Caco-2 (cell line): ENCODE measurements around the gene CEP192. TPM values are rescaled to one million over a fixed set of nuclear protein-coding genes. Genes with fewer than 3 reads are reported as not detected.

Source experiments
- BruUV-seq: library from RNA; stranded (reverse); fragments of 400-500 nt; replicated peaks from 2 replicates; lab custom pipeline; 2021; lab: Mats Ljungman, UMichigan
- CTCF ChIA-PET: fragments of 300-600 bp; sonication (Branson Sonifier 250); formaldehyde crosslinking; loops from one replicate; lab custom pipeline; 2022; ENCODE audit warnings: antibody characterized with exemption; lab: Charles Lee
- POLR2A ChIA-PET: fragments of 300-600 bp; sonication (Branson Sonifier 250); formaldehyde crosslinking; loops from one replicate; lab custom pipeline; 2022; ENCODE audit warnings: antibody characterized with exemption; lab: Charles Lee
- DNase-seq, 2 experiments: peaks; one replicate each; pipeline versions ENCODE4 v3.0.0 to v3.0.0-alpha.2; 2020 to 2022
- H3K27me3 ChIP-seq: replicated peaks from 2 replicates; pipeline ENCODE4 v1.6.0; 2011; ENCODE audit warnings: low read length; ENCODE audit not compliant: control insufficient read depth, insufficient read depth
- H3K36me3 ChIP-seq: 2 replicates; pipeline ENCODE4 v1.5.1; 2011; ENCODE audit warnings: low read length; ENCODE audit not compliant: control insufficient read depth, insufficient read depth
- H3K4me1 ChIP-seq: fragments of 250-450 bp; sonication (Bioruptor Pico); 2 replicates; pipeline ENCODE4 v1.5.1; 2020; ENCODE audit warnings: mild to moderate bottlenecking
- H3K4me3 ChIP-seq: 2 replicates; pipeline ENCODE4 v1.5.1; 2011; ENCODE audit warnings: low read depth, mild to moderate bottlenecking, control low read depth, low read length
- H3K9me3 ChIP-seq: fragments of 250-450 bp; sonication (Bioruptor Pico); 2 replicates; pipeline ENCODE4 v1.5.1; 2020; ENCODE audit warnings: mild to moderate bottlenecking, moderate library complexity
- H3K27ac Mint-ChIP-seq: one replicate; pipeline ENCODE4 v1.8.0; 2022; ENCODE audit warnings: mixed read lengths; ENCODE audit not compliant: unreplicated experiment
- H3K27me3 Mint-ChIP-seq: one replicate; pipeline ENCODE4 v1.8.0; 2022; ENCODE audit warnings: mixed read lengths; ENCODE audit not compliant: insufficient read depth, unreplicated experiment
- H3K36me3 Mint-ChIP-seq: one replicate; pipeline ENCODE4 v1.8.0; 2022; ENCODE audit warnings: mild to moderate bottlenecking, mixed read lengths; ENCODE audit not compliant: insufficient read depth, unreplicated experiment
- H3K4me1 Mint-ChIP-seq: one replicate; pipeline ENCODE4 v1.8.0; 2022; ENCODE audit warnings: low read depth, mixed read lengths; ENCODE audit not compliant: unreplicated experiment
- H3K4me3 Mint-ChIP-seq: one replicate; pipeline ENCODE4 v1.8.0; 2022; ENCODE audit warnings: mild to moderate bottlenecking, moderate library complexity, mixed read lengths; ENCODE audit not compliant: unreplicated experiment
- H3K9me3 Mint-ChIP-seq: one replicate; pipeline ENCODE4 v1.8.0; 2022; ENCODE audit warnings: mixed read lengths; ENCODE audit not compliant: unreplicated experiment
- CTCF ChIP-seq, 2 experiments: fragments of 200-600 bp in 1 of 2; IDR thresholded peaks; 1 replicate in 1 of 2; 2 replicates in 1 of 2; pipeline versions ENCODE4 v1.5.1 to v1.8.0; 2011 to 2022; ENCODE audit warnings: antibody characterized with exemption in 1 of 2, control low read depth in 1 of 2, inconsistent platforms in 1 of 2, low read depth in 1 of 2, low read length in 1 of 2, mild to moderate bottlenecking in 1 of 2, moderate library complexity in 1 of 2; ENCODE audit not compliant: insufficient read depth in 1 of 2, severe bottlenecking in 1 of 2, unreplicated experiment in 1 of 2
- intact Hi-C: fragments of 100-400 bp; cut with micrococcal nuclease; formaldehyde crosslinking; loops from one replicate; pipeline ENCODE4 v1.10.0; 2022; ENCODE audit not compliant: unreplicated experiment
- total RNA-seq: library from RNA; stranded (reverse); gene quantifications from 2 replicates; pipeline ENCODE4 v1.2.3, GENCODE V29; 2022

CEP192 gene
- total RNA-seq, 1 experiment from 2014 or later = 33.5 TPM

GRCh38 chr18:13018374-13018773 lies 27.2 kb downstream of the CEP192 start:
- peaks cover 12% of the 10 kb centered on the region for H3K4me1 Mint-ChIP-seq
- no peak overlapping the region for H3K4me3 ChIP-seq
- DNase-seq = no peak
- H3K27me3 ChIP-seq = no peaks in the 10 kb centered on the region
- peaks cover 2% of the 10 kb centered on the region for H3K36me3 ChIP-seq
- H3K27ac Mint-ChIP-seq = no peak overlapping the region
- CTCF ChIA-PET = no interaction called here
- POLR2A ChIA-PET = no interaction called here
- no peaks in the 10 kb centered on the region for H3K9me3 Mint-ChIP-seq
- peaks cover 15% of the 10 kb centered on the region for H3K4me1 ChIP-seq
- no peaks in the 10 kb centered on the region for H3K27me3 Mint-ChIP-seq
- intact Hi-C loops = no loop called here
- H3K4me3 Mint-ChIP-seq = no peak overlapping the region
- H3K9me3 ChIP-seq = no peaks in the 10 kb centered on the region
- TF ChIP-seq CTCF (IDR thresholded peaks at IDR 0.05; ENCODE audit: insufficient read depth in 1 of 2, low read depth in 1 of 2, low read length in 1 of 2, severe bottlenecking in 1 of 2, unreplicated experiment in 1 of 2) = no peak
- no TSS peak for BruUV-seq
- peaks cover 50% of the 10 kb centered on the region for H3K36me3 Mint-ChIP-seq

GRCh38 chr18:13019301-13019700 lies 28.1 kb downstream of the CEP192 start:
- no peak overlapping the region for H3K4me3 Mint-ChIP-seq
- no TSS peak for BruUV-seq
- no peaks in the 10 kb centered on the region for H3K9me3 Mint-ChIP-seq
- H3K4me1 Mint-ChIP-seq = peaks cover 12% of the 10 kb centered on the region
- no peak for TF ChIP-seq CTCF (IDR thresholded peaks at IDR 0.05; ENCODE audit: insufficient read depth in 1 of 2, low read depth in 1 of 2, low read length in 1 of 2, severe bottlenecking in 1 of 2, unreplicated experiment in 1 of 2)
- Histone ChIP-seq H3K9me3 (no peaks in the 10 kb centered on the region), H3K27me3 (no peaks in the 10 kb centered on the region), H3K4me3 (no peak overlapping the region), H3K36me3 (peaks cover 2% of the 10 kb centered on the region), H3K4me1 (peaks cover 15% of the 10 kb centered on the region)
- no peaks in the 10 kb centered on the region for H3K27me3 Mint-ChIP-seq
- H3K36me3 Mint-ChIP-seq = peaks cover 52% of the 10 kb centered on the region
- POLR2A ChIA-PET = no interaction called here
- intact Hi-C loops = no loop called here
- no peak for DNase-seq
- CTCF ChIA-PET = no interaction called here
- no peak overlapping the region for H3K27ac Mint-ChIP-seq

GRCh38 chr18:13022644-13023043 lies 31.5 kb downstream of the CEP192 start:
- Mint-ChIP-seq H3K4me3 (no peak overlapping the region), H3K9me3 (no peaks in the 10 kb centered on the region), H3K36me3 (peaks cover 49% of the 10 kb centered on the region), H3K27me3 (no peaks in the 10 kb centered on the region), H3K27ac (no peak overlapping the region), H3K4me1 (peaks cover 10% of the 10 kb centered on the region)
- BruUV-seq = no TSS peak
- TF ChIP-seq CTCF (IDR thresholded peaks at IDR 0.05; ENCODE audit: insufficient read depth in 1 of 2, low read depth in 1 of 2, low read length in 1 of 2, severe bottlenecking in 1 of 2, unreplicated experiment in 1 of 2) = no peak
- H3K27me3 ChIP-seq = no peaks in the 10 kb centered on the region
- H3K4me1 ChIP-seq = peaks cover 2% of the 10 kb centered on the region
- DNase-seq = no peak
- ChIA-PET CTCF (no interaction called here), POLR2A (no interaction called here)
- intact Hi-C loops = no loop called here
- H3K9me3 ChIP-seq = no peaks in the 10 kb centered on the region
- no peaks in the 10 kb centered on the region; the same call in none of the 2 replicates for H3K36me3 ChIP-seq
- no peak overlapping the region for H3K4me3 ChIP-seq
